DMS53 treated with DMSO at 0.1 percent for 48 hours (cell line): ENCODE data around the gene TTLL8.

Experiments used
- DNase-seq: peaks from one replicate; lab custom pipeline; 2025; ENCODE audit not compliant: unreplicated experiment; lab: John Stamatoyannopoulos, UW

Gene TTLL8

DNA sequence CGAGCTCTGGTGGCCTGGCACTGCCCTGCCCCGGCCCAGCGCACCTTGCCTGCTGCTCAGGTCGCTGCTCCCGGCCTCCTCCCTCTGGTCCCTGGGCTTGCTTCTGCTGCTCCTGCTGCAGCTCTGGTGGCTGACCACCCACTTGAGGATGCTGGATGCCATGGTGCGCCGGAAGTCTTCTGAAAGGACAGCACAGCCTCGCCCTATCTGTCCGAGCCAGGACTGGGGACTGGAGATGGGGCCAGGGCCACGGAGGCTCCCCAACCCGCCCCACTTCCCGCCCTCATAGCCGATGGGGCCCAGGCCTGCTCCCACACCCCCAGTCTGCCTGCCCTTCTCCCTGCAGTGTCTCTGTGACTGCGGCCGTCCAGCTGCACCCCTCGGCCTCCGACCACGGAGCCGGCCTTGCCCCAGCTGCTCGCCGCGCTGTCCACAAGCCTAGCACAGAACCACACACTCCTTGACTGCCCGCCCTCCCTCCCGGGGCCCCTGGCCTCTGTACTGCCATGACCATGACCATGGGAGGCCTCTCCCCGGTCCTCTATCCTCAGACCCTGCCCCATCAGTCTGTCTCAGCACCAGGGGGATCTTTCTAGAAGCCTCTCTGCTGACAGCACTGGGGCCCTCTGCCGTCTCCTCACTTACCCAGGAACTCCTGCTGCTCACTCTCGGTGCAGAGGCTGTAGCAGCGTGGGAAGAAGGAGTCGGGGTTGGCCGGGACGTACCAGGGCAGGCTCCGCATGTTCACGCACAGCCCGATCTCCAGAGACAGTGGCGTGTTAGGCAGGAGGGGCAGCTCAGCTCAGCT is 12.7 kb downstream of the TTLL8 start:
- no peak for DNase-seq

DNA sequence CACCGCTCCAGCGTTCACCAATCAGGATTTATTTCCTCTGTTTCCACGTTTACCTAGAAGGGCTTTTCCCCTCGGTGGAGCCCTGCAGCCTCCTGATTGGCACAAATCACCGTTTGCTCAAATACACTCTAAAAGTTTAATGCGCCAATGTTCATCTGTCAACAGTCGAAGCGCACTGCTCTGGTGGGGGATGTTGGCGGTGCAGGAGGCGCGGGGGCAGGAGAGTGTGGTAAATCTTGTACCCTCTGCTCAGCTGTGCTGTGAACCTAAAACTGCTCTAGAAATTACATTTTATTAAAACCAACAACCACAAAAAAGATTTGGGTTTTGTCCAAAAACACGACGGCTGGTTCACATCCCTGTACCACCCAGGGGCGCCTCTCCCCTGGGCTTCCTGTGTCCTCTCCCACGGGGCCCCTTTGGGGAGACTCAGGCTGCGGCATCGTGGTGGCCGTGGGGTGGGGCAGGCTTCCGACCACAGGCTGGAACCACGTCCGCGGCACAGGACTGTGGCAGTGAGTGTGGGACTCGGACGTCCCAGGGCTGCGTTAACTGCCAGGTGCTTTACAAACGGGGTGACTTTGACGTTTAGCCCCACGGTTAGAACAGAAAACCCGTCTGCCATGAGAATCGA is 13.5 kb downstream of the TTLL8 start:
- no peak for DNase-seq

GRCh38 chr22:50041361-50042065 is 16.6 kb downstream of the TTLL8 start:
- no peak for DNase-seq

DNA sequence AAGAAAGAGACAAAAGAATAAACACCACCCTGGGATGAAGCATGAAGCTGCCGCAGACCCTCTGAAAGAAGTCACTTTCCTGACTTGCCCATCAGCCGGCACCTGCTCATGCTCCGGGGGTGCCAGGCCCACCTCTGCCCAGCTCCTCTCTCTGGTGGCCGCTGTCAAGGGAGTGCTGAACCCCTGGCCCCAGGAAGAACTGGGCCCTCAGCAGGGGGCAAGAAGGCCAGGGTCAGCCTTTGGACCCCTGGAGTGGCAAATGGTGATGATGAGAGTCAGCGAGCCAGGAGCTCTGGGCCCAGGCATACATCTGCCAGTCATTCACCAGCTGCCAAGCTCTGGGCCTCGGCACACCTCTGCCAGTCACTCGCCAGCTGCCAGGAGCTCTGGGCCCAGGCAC is 17.4 kb downstream of the TTLL8 start:
- DNase-seq, result no peak

GRCh38 chr22:50039669-50040443 is 18.2 kb downstream of the TTLL8 start:
- DNase-seq, result no peak

- no peak for DNase-seq
These were observed 21.9 kb downstream of the TTLL8 start for GRCh38 chr22:50035976-50036724.

DNA sequence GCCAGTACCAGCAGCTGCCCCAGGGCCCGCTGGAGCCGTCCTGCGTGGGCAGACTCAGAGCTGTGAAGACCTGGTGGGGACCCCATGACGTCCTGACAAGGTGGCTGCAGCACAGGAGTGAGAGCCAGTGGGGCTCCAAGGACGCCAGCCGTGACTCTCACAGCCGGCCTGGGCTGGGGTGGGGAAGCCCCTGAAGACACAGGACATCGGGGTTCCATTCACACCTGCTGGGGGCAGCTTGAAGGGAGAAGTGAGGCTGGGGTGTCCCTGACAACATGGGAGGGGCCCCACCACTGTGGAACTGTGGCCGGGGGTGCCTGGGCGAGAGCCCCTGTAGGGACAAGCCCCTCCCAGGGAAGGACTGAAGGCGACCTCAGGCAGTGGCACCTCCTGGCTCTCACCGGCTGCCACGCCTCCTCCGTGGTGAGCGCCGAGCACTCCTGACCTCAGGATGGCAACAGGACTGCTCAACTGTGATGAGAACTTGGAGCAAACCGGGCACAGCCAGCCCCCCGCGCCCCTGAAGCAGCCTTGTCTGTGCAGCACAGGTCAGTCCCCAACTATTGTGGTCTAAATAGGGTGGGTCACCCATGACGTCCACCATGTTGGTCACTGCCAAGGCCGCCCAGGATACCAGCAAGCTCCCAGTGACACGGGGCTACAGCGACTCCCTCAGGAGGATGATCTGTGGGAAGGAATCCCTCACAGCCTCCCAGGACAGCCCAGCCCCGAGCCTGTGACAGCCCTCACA is 22.8 kb downstream of the TTLL8 start:
- no peak for DNase-seq

DNA sequence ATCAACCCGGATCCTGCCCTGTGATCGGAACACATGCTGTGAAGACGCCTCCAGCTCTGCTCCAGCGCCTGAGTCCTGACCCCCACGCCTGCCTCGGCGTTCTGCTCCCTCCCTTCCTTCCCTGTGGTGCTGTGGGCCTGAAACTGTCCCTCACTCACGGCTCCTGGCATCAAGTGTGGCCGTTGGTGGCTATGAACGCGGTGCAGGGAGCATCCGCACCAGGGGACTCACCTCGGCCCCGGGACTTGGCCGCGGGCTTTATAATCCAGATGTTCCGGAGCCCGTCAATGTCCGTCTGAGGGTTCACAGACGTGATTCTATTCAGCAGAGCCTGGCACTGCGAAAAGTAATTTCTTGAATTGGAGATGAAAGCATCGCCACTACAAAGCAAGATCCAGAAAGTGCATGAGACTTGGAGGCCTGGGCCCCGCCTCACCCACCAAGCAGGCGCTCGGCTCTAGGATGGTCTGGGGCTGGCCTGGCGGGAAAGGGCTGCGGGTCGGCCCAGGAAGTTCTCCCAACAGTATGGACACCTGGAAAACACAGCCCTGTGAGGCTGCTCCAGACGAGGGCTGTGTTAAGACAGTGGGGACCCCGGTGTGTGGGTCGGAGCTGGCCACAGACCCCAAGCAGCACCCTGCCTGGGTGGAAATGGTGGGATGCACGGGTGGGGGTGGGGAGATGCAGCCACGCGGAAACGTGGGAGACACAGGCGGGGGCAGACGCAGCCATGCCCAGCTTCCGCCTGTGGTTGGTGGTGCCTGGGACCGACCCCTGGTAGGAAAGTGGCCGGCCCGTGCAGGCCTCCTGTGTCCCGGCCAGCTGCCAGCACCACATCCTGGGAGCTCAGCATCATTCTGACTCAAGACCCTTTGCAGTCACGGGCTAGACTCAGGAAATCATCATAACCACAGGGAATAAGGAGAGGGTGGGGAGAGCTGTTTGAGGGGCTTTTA is 23.7 kb downstream of the TTLL8 start:
- no peak for DNase-seq

DNA sequence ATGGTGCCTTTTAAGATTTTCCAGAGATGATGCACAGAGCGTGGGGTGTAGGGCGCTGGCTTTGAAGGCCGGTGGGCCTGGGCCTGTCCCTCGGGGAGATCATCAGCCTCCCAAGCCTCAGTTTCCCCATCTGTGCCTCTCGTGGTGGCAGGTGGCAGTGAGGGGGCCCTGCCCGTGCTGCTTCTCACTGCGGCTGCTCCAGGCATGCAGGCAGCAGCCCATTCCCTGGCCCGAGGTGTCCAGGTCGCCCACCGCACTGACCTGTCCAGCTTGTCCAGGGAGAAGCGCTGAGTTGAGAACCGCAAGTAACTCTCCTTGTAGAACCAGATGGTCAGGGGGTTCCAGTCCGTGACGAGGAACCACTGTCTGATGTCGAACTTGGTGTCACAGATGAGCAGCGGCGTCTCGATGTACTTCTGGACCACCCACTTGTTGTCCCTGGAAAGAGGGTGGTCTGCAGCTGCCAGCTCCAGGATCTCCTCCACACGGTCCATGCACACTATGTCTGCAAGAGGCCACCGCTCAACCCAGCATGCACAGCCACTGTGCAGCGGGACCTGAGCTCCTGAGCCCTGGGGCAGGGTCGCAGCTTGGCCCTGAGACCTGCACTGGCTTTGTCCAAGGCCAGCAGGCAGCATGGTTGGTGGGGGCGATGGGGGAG is 25.0 kb downstream of the TTLL8 start:
- DNase-seq, result no peak

- DNase-seq, result no peak
These were observed 25.8 kb downstream of the TTLL8 start for GRCh38 chr22:50032109-50032871.

- no peak for DNase-seq
These were observed 26.7 kb downstream of the TTLL8 start for GRCh38 chr22:50031189-50032091.

DNA sequence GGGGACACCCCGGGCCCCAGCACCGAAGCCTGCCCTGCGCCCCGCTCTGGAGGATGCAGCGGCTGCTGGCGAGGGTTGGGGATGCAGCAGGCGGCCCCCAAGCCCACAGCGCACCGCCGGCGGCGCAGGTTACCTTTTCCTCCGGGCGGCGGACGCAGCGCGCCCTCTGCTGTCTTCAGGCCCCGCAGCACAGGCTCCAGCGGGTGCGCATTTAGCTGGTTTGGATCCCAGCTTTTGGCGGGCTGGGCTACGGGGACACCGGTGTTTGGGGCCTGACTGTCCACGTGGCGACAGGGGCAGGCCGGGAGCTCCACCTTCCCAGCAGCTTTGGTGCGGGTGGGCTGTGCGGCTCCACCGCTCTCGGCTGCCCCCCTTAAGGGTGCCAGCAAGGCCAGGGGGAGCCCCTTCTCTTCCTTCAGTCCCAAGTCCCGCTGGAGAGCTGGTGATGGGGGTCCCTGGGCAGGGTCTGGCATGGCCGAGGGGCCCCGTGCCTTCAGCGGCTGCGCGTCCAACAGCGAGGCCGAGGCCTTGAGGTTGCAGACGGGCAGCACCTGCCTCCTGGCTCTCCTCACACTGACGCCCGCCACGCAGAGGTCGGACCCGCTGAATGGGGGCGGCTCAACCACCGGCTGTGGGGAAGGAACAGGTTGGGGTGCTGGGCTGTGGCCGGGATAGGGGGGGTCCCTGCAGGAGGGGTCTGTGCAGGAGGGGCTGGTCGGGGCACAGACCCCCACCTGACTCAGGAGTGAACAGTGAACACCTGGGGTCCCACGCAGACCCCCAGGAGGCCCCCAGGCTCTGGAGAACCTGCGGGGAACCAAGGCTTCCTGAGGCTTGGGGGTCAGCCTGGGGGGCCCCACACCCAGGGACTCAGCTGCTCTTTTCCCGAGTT is 27.6 kb downstream of the TTLL8 start:
- peak; percentile 63 for DNase-seq

- peak; percentile 25 for DNase-seq
These were observed 30.2 kb downstream of the TTLL8 start for GRCh38 chr22:50027639-50028537.

DNA sequence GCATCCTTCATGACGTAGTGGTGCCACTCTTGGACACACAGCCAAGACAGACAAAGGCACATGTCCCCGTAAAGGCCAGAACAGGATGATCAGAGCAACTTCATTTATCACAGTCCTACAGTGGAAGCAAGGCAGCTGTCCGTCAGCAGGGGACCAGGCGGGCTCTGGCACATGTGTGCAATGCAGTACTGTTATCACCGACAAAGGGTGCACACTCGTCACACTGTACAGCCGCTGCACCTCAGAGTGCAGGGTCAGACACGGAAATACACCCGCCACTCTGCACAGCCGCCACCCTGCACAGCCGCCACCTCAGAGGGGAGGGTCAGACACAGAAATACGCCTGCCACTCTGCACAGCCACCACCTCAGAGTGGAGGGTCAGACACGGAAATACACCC is 32.1 kb downstream of the TTLL8 start:
- DNase-seq, result no peak
